ENCODE data around the gene COMMD8.
"Not testable (repeated sequence)": the region's sequence is repeated elsewhere in the genome, so short reads cannot be mapped to it uniquely, and the experiment has no call there.

The COMMD8 gene

GRCh38 chr4:47463235-47463956 lies at the start of gene COMMD8:
Gene COMMD8 (minus strand): TSS chr4:47463702. CDS start chr4:47463651, 51 bp downstream.
- DNase-seq = peak; percentile 98

GRCh38 chr4:47510506-47511143 lies 47.1 kb upstream of the COMMD8 start:
- DNase-seq = no peak

GRCh38 chr4:47505666-47506065 lies 42.2 kb upstream of the COMMD8 start:
- DNase-seq = no peak

- DNase-seq = no peak
Observed at GRCh38 chr4:47505147-47505546, 41.6 kb upstream of the COMMD8 start.

GRCh38 chr4:47500776-47501175 lies 37.3 kb upstream of the COMMD8 start:
- DNase-seq = no peak

GRCh38 chr4:47499700-47500099 lies 36.2 kb upstream of the COMMD8 start:
- DNase-seq = no peak

- DNase-seq = no peak
Observed at GRCh38 chr4:47498899-47499298, 35.4 kb upstream of the COMMD8 start.

- DNase-seq = no peak
Observed at GRCh38 chr4:47494124-47494430, 30.6 kb upstream of the COMMD8 start.

GRCh38 chr4:47493238-47494123 lies 30.0 kb upstream of the COMMD8 start:
- DNase-seq = no peak

- peak; percentile 52 for DNase-seq
Observed at GRCh38 chr4:47490550-47490949, 27.0 kb upstream of the COMMD8 start.

- DNase-seq = peak; percentile 13
Observed at GRCh38 chr4:47488706-47489105, 25.2 kb upstream of the COMMD8 start.

GRCh38 chr4:47486727-47487126 lies 23.2 kb upstream of the COMMD8 start:
- not testable (repeated sequence) for DNase-seq

GRCh38 chr4:47486231-47486673 lies 22.8 kb upstream of the COMMD8 start:
- no peak for DNase-seq

- DNase-seq = no peak
Observed at GRCh38 chr4:47485768-47486167, 22.3 kb upstream of the COMMD8 start.

GRCh38 chr4:47485047-47485692 lies 21.7 kb upstream of the COMMD8 start, which contains the start of gene ATP10D:
Gene ATP10D (plus strand): TSS chr4:47485275. CDS start chr4:47512541, 27,266 bp downstream.
- DNase-seq = peak; percentile 86

GRCh38 chr4:47484168-47484567 lies 20.7 kb upstream of the COMMD8 start:
- DNase-seq = no peak

- DNase-seq = no peak
Observed at GRCh38 chr4:47483745-47484144, 20.2 kb upstream of the COMMD8 start.

- DNase-seq = no peak
Observed at GRCh38 chr4:47482326-47482725, 18.8 kb upstream of the COMMD8 start.

GRCh38 chr4:47478804-47479203 lies 15.3 kb upstream of the COMMD8 start:
- DNase-seq = no peak

GRCh38 chr4:47475411-47475810 lies 11.9 kb upstream of the COMMD8 start:
- DNase-seq = no peak

GRCh38 chr4:47474799-47475198 lies 11.3 kb upstream of the COMMD8 start:
- DNase-seq = no peak

- DNase-seq = no peak
Observed at GRCh38 chr4:47473141-47473750, 9.7 kb upstream of the COMMD8 start.

- DNase-seq = no peak
Observed at GRCh38 chr4:47471591-47471990, 8.1 kb upstream of the COMMD8 start.

Measured in NCI-H82 (cell line).